Measurements from ENCODE around the gene SNAP25.
A peak's percentile ranks its signal among the peaks of the same experiment; 100 is the strongest.

SNAP25 gene

DNA sequence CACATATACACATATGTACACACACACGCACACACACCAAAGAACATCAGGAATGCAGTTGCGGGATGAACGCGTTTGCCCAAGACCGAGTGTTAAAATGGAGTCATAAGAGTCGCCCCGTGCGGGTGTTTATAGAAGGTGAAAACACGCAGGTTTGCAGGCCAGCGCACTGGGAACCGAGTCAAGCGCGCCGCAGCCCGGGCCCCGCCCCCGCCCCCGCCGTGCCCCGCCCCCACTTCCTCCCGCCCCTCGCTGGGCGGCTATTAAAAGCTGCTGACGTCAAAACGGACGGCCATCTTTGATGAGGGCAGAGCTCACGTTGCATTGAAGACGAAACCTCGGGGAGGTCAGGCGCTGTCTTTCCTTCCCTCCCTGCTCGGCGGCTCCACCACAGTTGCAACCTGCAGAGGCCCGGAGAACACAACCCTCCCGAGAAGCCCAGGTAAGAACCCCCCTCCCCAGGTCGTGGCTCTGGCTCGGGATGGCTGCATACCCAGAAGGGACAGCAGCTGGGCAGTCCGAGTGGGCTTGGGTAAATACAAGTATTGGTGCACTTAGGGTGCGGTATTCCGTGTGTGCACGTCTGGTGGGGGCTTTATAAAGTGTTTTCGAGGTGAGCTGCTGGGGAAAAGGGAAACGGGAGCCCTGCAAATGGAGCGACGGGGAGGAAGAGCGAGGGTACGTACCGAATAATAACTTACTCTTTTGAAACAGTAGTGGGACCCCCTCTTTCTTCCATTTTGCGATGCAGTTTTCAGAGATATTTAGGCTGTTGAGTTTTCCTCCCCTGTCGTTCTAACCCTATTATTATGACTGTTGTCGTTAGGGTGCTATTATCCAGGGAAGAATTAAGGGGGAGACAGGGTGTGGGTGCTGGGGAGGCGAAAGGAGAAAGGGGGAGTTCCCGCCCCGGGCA is at the start of gene SNAP25:
TSS of gene SNAP25 (plus strand) at position 295 of the 916 bp plus-strand sequence. CDS start 56,662 bp downstream, outside the sequence.
- peak within 1 kb of the TSS; percentile 98 for H3K27ac ChIP-seq (ENCODE audit: low read length)
- peaks cover 4% of the 10 kb centered on the region for H3K4me1 ChIP-seq (ENCODE audit: control insufficient read depth, insufficient read depth, low read length)
- H3K4me3 ChIP-seq (ENCODE audit: low read length in 2 of 2) = peak within 1 kb of the TSS; percentile 74 to 83
- H3K9me3 ChIP-seq (ENCODE audit: control insufficient read depth in 2 of 2, low read length in 2 of 2) = no peaks in the 10 kb centered on the region
- H3K36me3 ChIP-seq (ENCODE audit: control insufficient read depth in 2 of 2, insufficient read depth in 2 of 2, low read length in 2 of 2) = no peaks in the 10 kb centered on the region
- peaks cover 7% of the 10 kb centered on the region in 2 donors for H3K27me3 ChIP-seq (ENCODE audit: control insufficient read depth in 1 of 2, insufficient read depth in 2 of 2, low read length in 2 of 2)
- H3K9ac ChIP-seq (ENCODE audit: low read length in 2 of 2) = peak within 1 kb of the TSS; percentile 84 to 93

DNA sequence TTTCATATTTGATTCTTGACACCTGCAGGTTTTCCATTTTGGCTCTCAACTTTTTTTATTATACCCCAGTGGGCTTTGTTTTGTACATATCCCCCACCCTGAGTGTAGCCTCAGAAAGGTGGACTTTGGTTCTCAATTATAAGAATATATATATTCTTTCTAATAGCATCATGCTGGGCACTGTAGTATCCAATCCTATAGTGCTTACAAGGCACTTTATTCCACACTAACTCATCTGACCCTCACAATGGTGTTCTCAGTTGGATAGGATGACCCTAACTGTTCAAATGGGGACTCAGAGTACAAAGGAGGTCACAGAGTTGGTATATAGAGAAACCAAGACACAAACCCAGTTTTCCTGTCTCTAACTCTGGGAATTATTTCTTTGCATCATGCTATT is 48.9 kb upstream of the SNAP25 start:
- Histone ChIP-seq H3K4me3 (ENCODE audit: low read length in 2 of 2) (no peak overlapping the region), H3K9ac (ENCODE audit: low read length in 2 of 2) (no peak overlapping the region), H3K4me1 (ENCODE audit: control insufficient read depth, insufficient read depth, low read length) (peaks cover 3% of the 10 kb centered on the region), H3K27me3 (ENCODE audit: control insufficient read depth in 1 of 2, insufficient read depth in 2 of 2, low read length in 2 of 2) (peaks cover 0 to 2% of the 10 kb centered on the region in 2 donors), H3K36me3 (ENCODE audit: control insufficient read depth in 2 of 2, insufficient read depth in 2 of 2, low read length in 2 of 2) (no peaks in the 10 kb centered on the region), H3K9me3 (ENCODE audit: control insufficient read depth in 2 of 2, low read length in 2 of 2) (no peaks in the 10 kb centered on the region), H3K27ac (ENCODE audit: low read length) (no peak overlapping the region)

DNA sequence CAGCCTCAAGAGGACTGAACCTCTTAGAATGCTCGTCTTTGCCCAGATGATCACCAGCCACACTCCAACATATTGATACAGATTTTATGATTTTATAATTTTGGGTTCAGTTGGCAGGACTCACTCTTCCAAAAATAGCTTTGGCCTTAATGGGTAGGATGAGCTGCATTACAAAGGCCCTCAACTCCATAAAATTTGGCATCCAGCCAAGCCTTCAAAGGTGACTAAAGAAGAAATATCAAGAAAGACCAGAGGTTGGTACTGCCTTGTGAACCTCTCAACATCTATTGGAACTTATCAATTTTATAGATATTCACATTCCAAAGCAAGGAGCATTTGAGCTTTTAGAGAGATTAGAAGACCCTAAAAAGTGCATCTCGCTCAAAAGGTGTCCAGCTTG is 48.4 kb upstream of the SNAP25 start:
- Histone ChIP-seq H3K9ac (ENCODE audit: low read length in 2 of 2) (no peak overlapping the region), H3K4me3 (ENCODE audit: low read length in 2 of 2) (no peak overlapping the region), H3K9me3 (ENCODE audit: control insufficient read depth in 2 of 2, low read length in 2 of 2) (no peaks in the 10 kb centered on the region), H3K27me3 (ENCODE audit: control insufficient read depth in 1 of 2, insufficient read depth in 2 of 2, low read length in 2 of 2) (peaks cover 0 to 2% of the 10 kb centered on the region in 2 donors), H3K36me3 (ENCODE audit: control insufficient read depth in 2 of 2, insufficient read depth in 2 of 2, low read length in 2 of 2) (no peaks in the 10 kb centered on the region), H3K27ac (ENCODE audit: low read length) (no peak overlapping the region), H3K4me1 (ENCODE audit: control insufficient read depth, insufficient read depth, low read length) (peaks cover 3% of the 10 kb centered on the region)

DNA sequence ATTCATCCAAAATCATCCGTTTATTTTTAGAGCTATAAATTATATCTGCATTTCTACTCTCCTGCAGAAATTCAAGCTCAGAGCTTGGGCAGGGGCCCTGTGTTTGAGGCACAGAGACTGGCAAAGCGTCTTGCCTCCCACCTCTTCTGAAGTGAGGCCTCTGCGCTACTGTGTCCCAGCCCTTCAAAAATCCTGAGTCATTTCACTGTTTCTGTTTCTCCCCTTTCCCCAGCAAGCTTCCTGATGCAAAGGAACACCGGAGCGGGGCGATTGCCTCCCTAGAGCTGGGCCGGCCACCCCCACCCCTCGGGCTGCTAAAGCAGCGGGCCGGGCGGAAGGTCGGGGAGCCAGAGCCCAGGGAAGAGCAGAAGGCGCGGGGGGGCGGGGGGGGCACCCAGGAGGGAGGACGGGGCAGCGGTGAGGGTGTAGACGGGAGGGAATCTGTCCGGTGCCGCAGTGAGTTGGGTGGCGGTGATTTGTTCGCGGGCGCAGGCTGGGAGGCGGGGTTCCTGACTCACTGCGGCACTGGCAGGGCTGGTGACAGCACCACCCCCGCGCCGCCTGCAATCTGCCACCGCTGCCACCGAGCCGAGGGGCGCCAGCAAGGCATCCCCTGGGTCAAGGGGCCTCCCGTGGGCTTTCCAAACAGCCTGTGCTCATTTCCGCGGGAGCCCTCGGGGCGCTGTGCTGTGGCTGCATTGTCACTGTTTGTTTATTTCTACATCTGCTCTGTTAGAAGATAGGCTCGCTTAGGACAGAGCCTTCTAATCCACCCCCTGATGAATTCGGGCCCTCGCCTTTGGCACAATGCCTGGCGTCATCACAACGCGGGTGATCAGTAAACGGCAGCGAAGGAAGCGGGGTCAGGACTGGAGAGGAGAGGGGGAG is 46.5 kb upstream of the SNAP25 start:
- no peaks in the 10 kb centered on the region for H3K9me3 ChIP-seq (ENCODE audit: control insufficient read depth in 2 of 2, low read length in 2 of 2)
- no peaks in the 10 kb centered on the region for H3K36me3 ChIP-seq (ENCODE audit: control insufficient read depth in 2 of 2, insufficient read depth in 2 of 2, low read length in 2 of 2)
- H3K9ac ChIP-seq (ENCODE audit: low read length in 2 of 2) = peak overlapping the region in 1 of 2 donors; percentile 58
- H3K27me3 ChIP-seq (ENCODE audit: control insufficient read depth in 1 of 2, insufficient read depth in 2 of 2, low read length in 2 of 2) = peaks cover 0 to 2% of the 10 kb centered on the region in 2 donors
- H3K4me3 ChIP-seq (ENCODE audit: low read length in 2 of 2) = peak overlapping the region; percentile 64 to 70
- H3K4me1 ChIP-seq (ENCODE audit: control insufficient read depth, insufficient read depth, low read length) = peaks cover 3% of the 10 kb centered on the region
- peak overlapping the region; percentile 18 for H3K27ac ChIP-seq (ENCODE audit: low read length)

DNA sequence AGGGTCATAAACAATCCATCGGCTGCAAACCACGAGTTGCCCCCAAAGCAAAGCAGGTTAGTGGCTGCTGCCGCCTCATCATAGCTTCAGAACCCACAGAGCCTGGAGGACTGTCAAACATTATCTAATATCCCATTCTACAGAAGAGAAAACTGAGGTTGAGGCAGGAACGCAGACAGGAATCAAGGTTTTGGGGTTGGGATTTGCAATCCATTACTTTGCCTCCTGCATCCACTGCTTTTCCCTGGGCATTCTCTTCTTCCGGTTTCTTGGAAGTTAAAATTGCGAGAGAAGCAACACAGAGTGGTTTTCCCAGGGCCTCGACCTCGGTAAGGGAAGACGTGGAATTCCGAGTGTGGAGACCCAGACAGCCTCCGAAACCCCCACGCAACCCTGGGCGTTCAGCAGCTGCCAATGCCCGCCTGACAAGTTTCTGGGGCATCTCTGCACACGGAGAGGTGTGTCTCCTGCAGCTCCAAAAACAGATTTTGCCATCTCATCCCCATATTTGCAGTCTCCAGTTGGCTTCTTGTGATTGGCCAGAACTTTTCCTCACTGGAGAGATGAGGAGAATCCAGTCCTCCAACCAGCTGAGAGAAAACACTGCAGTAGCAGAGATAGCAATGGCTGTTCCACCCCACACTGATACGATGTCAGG is 45.5 kb upstream of the SNAP25 start:
- Histone ChIP-seq H3K9me3 (ENCODE audit: control insufficient read depth in 2 of 2, low read length in 2 of 2) (no peaks in the 10 kb centered on the region), H3K4me3 (ENCODE audit: low read length in 2 of 2) (no peak overlapping the region), H3K27me3 (ENCODE audit: control insufficient read depth in 1 of 2, insufficient read depth in 2 of 2, low read length in 2 of 2) (peaks cover 0 to 2% of the 10 kb centered on the region in 2 donors), H3K9ac (ENCODE audit: low read length in 2 of 2) (no peak overlapping the region), H3K4me1 (ENCODE audit: control insufficient read depth, insufficient read depth, low read length) (peaks cover 3% of the 10 kb centered on the region), H3K27ac (ENCODE audit: low read length) (no peak overlapping the region), H3K36me3 (ENCODE audit: control insufficient read depth in 2 of 2, insufficient read depth in 2 of 2, low read length in 2 of 2) (no peaks in the 10 kb centered on the region)

DNA sequence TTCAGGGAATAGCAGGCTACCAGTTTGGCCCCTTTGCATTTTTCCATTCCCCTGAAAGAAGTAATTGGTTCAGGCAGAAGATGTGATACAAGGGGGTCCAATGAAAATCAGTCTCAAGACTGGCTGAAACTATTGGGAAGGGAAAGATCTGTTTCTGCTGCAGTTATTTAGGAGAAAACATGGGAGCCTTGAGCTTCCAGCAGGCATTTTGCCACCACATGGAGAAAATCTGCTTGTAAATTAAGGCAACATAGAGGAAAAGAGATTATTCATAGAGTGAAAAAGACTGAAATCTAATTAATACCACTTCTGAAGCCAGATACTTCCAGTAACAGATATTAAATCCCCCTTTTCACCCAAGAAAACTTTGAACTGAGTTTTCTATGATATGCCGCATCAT is 44.2 kb upstream of the SNAP25 start:
- H3K9ac ChIP-seq (ENCODE audit: low read length in 2 of 2) = no peak overlapping the region
- H3K9me3 ChIP-seq (ENCODE audit: control insufficient read depth in 2 of 2, low read length in 2 of 2) = no peaks in the 10 kb centered on the region
- no peak overlapping the region for H3K27ac ChIP-seq (ENCODE audit: low read length)
- H3K36me3 ChIP-seq (ENCODE audit: control insufficient read depth in 2 of 2, insufficient read depth in 2 of 2, low read length in 2 of 2) = no peaks in the 10 kb centered on the region
- H3K4me1 ChIP-seq (ENCODE audit: control insufficient read depth, insufficient read depth, low read length) = peaks cover 3% of the 10 kb centered on the region
- peaks cover 0 to 2% of the 10 kb centered on the region in 2 donors for H3K27me3 ChIP-seq (ENCODE audit: control insufficient read depth in 1 of 2, insufficient read depth in 2 of 2, low read length in 2 of 2)
- no peak overlapping the region for H3K4me3 ChIP-seq (ENCODE audit: low read length in 2 of 2)

DNA sequence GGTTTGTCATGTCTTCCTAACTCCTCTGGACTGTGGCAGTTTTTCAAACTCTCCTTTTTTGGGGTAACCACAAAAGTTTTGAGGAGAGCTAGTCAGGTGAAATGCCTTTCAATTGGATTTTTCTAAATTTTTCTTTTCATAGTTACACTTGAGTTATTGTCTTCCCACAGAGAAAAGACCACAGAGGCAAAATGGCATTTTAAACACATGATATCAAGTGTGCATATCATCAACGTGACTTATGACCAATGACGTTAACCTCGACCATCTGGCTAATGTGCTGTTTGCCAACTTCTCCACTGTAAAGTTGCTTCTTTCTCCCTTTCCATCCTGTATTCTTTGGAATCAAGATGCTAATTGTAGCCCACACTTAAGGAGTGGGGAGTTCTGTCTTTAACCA is 41.3 kb upstream of the SNAP25 start:
- peaks cover 0 to 2% of the 10 kb centered on the region in 2 donors for H3K27me3 ChIP-seq (ENCODE audit: control insufficient read depth in 1 of 2, insufficient read depth in 2 of 2, low read length in 2 of 2)
- H3K9me3 ChIP-seq (ENCODE audit: control insufficient read depth in 2 of 2, low read length in 2 of 2) = no peaks in the 10 kb centered on the region
- no peak overlapping the region for H3K9ac ChIP-seq (ENCODE audit: low read length in 2 of 2)
- no peaks in the 10 kb centered on the region for H3K36me3 ChIP-seq (ENCODE audit: control insufficient read depth in 2 of 2, insufficient read depth in 2 of 2, low read length in 2 of 2)
- H3K4me1 ChIP-seq (ENCODE audit: control insufficient read depth, insufficient read depth, low read length) = no peaks in the 10 kb centered on the region
- H3K4me3 ChIP-seq (ENCODE audit: low read length in 2 of 2) = no peak overlapping the region
- no peak overlapping the region for H3K27ac ChIP-seq (ENCODE audit: low read length)

DNA sequence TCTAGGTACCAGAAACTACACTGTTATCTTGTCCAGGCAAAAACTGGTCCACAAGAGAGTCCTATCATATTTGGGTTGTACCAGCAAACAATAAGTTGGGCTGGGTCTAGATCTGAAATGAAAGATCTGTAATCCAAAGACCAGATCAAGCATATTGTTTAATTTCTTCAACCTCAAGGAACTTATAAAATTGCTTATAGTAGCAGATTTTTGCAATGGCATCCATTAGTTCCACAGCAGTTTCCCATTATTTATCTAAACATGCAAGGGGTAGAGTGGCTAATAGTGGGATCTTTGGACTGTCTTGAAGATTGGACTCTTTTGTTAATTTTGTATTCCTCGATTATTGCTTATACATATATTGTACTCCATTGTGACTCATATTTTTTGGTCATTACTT is 40.5 kb upstream of the SNAP25 start:
- H3K9ac ChIP-seq (ENCODE audit: low read length in 2 of 2) = no peak overlapping the region
- no peaks in the 10 kb centered on the region for H3K27me3 ChIP-seq (ENCODE audit: control insufficient read depth in 1 of 2, insufficient read depth in 2 of 2, low read length in 2 of 2)
- no peak overlapping the region for H3K27ac ChIP-seq (ENCODE audit: low read length)
- no peaks in the 10 kb centered on the region for H3K9me3 ChIP-seq (ENCODE audit: control insufficient read depth in 2 of 2, low read length in 2 of 2)
- H3K36me3 ChIP-seq (ENCODE audit: control insufficient read depth in 2 of 2, insufficient read depth in 2 of 2, low read length in 2 of 2) = no peaks in the 10 kb centered on the region
- H3K4me1 ChIP-seq (ENCODE audit: control insufficient read depth, insufficient read depth, low read length) = no peaks in the 10 kb centered on the region
- no peak overlapping the region for H3K4me3 ChIP-seq (ENCODE audit: low read length in 2 of 2)

DNA sequence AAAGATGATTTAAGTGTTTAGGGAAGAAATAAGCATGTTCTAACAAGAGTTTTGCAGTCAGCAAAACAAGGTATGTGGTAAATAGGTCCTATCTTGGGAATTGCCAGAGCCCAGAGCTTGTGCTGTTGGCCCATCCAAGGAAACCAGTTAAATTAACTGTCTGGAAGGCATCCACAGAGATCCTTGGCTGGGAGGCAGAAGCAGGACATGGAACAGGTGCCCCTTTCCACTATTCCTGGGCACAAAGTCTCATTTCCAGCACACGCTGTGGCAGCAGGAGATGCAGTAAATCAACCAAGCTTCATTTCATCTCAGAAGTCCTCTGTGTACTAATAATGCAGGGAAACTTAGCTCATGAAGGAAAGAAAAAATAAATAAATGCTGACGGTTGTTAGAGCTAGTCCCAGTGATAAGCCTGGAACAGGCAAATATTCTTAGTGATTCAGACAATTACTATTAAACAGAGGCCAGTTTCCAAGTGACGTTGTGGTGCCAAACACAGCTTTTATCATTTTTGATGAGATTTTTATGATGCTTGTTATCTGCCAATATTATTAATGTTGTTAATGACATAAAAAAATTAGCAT is 39.8 kb upstream of the SNAP25 start:
- Histone ChIP-seq H3K9me3 (ENCODE audit: control insufficient read depth in 2 of 2, low read length in 2 of 2) (no peaks in the 10 kb centered on the region), H3K27me3 (ENCODE audit: control insufficient read depth in 1 of 2, insufficient read depth in 2 of 2, low read length in 2 of 2) (no peaks in the 10 kb centered on the region), H3K4me3 (ENCODE audit: low read length in 2 of 2) (no peak overlapping the region), H3K9ac (ENCODE audit: low read length in 2 of 2) (no peak overlapping the region), H3K36me3 (ENCODE audit: control insufficient read depth in 2 of 2, insufficient read depth in 2 of 2, low read length in 2 of 2) (no peaks in the 10 kb centered on the region), H3K27ac (ENCODE audit: low read length) (peak overlapping the region; percentile 32), H3K4me1 (ENCODE audit: control insufficient read depth, insufficient read depth, low read length) (no peaks in the 10 kb centered on the region)
